A204.1 (cell line): Measurements from ENCODE around the gene FBXW9.
"Not testable (repeated sequence)": the region's sequence is repeated elsewhere in the genome, so short reads cannot be mapped to it uniquely, and the experiment has no call there.

Experiments used
- FAIRE-seq: peaks from 2 replicates; lab custom pipeline; 2012; peaks lifted over from hg19 to GRCh38; lab: Jason Lieb, UNC

FBXW9 gene

GRCh38 chr19:12652219-12652618, 44.2 kb downstream of the FBXW9 start:
- no peak for FAIRE-seq

DNA sequence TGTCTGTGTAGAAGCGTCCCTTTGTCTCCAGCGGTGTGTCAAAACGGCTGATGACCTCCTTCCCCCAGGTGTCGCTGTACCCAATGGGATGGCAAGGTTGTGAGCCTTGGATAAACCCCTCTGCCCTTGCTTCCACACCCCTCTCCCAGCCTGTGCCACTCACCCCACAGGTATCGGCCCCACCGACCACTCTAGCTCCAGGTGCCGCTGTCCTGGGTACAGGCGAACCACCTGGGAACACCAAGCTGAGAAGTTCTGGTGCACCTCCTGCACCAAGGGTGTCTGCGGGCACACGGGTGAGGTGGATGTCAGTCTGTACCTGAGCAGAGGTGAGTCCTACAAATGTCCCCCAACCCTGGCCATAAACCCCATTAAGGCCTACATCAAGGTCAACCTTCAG, 46.5 kb downstream of the FBXW9 start:
- no peak for FAIRE-seq

DNA sequence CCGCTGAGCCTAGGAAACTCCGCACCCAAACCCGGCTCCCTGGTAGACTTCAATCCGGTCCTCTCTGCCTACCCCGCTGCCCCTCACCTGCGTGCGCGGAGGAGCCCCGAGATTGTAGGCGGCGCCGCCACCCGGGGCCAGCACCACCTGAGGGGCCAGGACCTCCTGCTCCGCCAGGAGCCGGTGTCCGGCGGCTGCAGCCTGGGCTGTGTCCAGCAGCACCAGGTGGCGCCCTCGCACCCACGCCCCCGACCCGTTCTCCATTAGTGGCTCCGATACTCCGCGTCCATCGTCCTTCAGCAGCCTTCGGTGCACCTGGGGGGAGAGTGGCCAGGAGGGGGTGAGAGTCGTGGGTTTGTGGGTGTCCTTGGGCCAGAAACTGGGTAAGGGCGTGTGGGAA, 48.3 kb downstream of the FBXW9 start:
- no peak for FAIRE-seq

GRCh38 chr19:12647490-12648071, 48.9 kb downstream of the FBXW9 start:
- FAIRE-seq, result no peak

DNA sequence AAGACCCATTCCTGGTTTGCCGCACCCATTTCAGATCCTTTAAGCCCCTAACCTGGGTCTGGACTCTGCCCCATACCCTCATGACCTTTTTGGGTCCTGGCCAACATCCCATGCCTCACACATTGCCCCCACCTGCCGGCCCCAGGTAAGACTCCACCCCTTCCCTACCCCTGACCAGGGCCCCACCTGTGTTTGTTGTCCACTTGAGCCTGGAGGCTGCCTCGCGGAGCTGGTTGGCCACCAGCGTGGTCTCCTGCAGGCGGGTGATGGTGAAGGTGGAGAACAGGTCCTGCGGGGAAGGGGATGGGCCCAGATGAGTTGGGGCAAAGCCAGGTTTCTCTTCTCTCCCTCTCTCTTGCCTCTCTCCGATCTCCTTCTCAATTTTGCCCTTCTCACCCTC, 49.4 kb downstream of the FBXW9 start:
- FAIRE-seq, result no peak

GRCh38 chr19:12646551-12646950, 49.9 kb downstream of the FBXW9 start:
- FAIRE-seq, result no peak

DNA sequence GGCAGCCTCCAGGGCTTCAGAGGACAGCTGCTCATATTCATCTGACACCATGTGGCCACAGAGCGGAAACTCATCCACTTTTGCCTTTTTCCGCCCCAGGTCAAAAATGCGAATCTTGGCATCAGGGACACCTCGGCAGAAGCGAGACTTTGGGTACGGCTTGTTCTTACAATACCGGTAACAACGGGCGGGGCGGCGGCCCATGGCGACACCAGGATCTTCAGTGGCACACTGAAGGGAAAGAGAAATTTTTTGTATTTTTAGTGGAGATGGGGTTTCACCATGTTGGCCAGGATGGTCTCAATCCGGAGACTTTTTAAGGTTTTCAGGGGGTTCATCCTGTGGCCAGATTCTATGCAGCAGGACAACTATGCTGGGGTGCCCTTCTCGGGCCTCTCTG, 52.7 kb downstream of the FBXW9 start:
- not testable (repeated sequence) for FAIRE-seq

DNA sequence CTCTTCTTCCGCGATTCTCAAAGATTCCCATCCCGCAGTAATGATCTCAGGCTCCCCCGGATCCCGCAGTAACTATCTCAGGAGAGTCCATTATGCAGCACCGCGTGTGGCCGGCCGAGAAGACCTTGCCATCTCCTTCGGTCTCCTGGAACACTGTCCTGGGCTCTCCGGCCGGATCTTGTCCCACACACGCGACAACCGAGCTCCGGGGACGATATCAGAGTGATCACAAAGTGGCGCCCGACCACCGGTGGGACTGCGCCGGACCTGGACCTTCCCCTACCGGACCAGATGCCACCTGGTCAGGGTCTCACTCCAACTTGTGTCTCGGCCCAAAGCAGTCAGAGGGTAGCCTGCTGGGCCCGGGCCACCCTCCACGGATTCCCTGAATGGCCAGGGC, 53.9 kb downstream of the FBXW9 start:
- FAIRE-seq, result no peak

- FAIRE-seq, result no peak
Measured at GRCh38 chr19:12641456-12641855, 55.0 kb downstream of the FBXW9 start.

DNA sequence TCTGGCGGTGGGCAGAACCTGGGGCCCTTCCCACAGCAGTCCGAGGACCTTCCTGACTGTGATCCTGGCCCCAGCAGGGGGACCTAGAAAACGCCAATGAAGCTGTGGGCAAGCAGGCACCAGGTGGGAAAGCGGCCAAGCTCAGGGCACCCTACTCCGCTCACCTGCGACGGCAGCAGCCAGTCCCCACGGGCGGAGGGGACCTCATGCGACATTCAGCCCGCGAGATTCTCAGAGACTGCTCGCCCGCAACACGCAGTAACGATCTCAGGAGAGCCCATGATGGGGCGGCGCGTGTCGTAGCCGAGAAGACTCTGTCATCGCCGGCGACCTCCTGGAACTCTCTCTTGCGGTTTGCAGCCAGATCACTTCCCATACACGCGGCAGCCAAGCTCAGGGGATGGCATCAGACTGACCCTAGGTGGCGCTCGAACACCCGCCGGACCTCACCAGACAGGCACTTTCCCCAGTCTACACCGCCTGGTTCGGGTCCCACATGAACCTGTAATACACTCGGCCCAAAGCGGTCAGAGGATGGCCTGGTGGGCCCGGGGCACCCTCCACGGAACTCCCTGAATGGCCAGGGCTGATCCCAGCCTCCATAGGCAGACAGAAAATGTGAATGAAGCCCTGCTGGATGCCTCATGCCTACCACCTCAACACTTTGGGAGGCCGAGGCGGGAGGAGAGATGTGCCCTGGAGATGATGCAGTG, 56.4 kb downstream of the FBXW9 start:
- no peak for FAIRE-seq
